ENCODE data around the gene GCNT4. TPM values are rescaled to one million over a fixed set of nuclear protein-coding genes. Genes with fewer than 3 reads are reported as not detected.
"Not testable (repeated sequence)": the region's sequence is repeated elsewhere in the genome, so short reads cannot be mapped to it uniquely, and the experiment has no call there.

Gene GCNT4
- total and polyA plus RNA-seq, 10 donors = 0.37 to 3.8 (median 2.1) TPM

- 72 to 86% (median 82%) methylated on average over 1 of the region's 1 CpG for WGBS, 5 donors
- Histone ChIP-seq H3K36me3 (no peaks in the 10 kb centered on the region), H3K27me3 (replicated peaks in 1 of 7) (no peaks in the 10 kb centered on the region), H3K4me1 (no peaks in the 10 kb centered on the region), H3K27ac (no peak overlapping the region), H3K9me3 (no peaks in the 10 kb centered on the region), H3K4me3 (no peak overlapping the region)
- DNase-seq = no peak
- intact Hi-C loops (cut with DNase I; ENCODE audit: low total_unique reads) = no loop called here
- TF ChIP-seq POLR2AphosphoS5 (IDR thresholded peaks at IDR 0.05) = no peak
- no peak for TF ChIP-seq CTCF (IDR thresholded peaks at IDR 0.05 in 8 of 11, conservative IDR thresholded peaks at IDR 0.05 in 3 of 11)
- TF ChIP-seq POLR2A (IDR thresholded peaks at IDR 0.05) = no peak
These were observed 36.8 kb upstream of the GCNT4 start for GRCh38 chr5:75089137-75089536.

GRCh38 chr5:75088648-75089047, 36.3 kb upstream of the GCNT4 start:
- DNase-seq = no peak
- no peak for TF ChIP-seq POLR2AphosphoS5 (IDR thresholded peaks at IDR 0.05)
- 77 to 95% (median 86%) methylated on average over 3 of the region's 3 CpGs for WGBS, 5 donors
- Histone ChIP-seq H3K27me3 (replicated peaks in 1 of 7) (no peaks in the 10 kb centered on the region), H3K9me3 (no peaks in the 10 kb centered on the region), H3K4me3 (no peak overlapping the region), H3K27ac (no peak overlapping the region), H3K4me1 (no peaks in the 10 kb centered on the region), H3K36me3 (no peaks in the 10 kb centered on the region)
- intact Hi-C loops (cut with DNase I; ENCODE audit: low total_unique reads) = no loop called here

DNA sequence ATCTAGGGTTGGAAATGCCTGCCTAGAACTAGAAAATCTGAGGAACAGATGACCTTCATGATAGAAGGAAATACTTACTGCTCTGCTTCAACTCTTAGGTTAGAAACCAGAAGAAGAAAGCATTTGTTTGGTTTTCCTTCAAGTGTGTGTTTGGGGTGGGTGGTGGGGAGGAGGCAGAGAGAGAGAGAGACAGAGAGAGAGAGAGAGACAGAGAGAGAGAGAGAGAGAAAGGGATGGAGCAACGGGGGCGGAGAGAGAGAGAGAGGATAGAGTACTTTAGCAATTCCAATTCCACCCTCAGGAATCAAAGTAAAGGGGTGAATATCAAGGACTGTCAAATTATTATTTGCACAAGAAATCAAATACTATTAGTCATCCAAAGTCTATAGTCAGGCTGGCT, 29.2 kb upstream of the GCNT4 start:
- H3K27ac ChIP-seq = no peak overlapping the region
- TF ChIP-seq POLR2AphosphoS5 (IDR thresholded peaks at IDR 0.05) (no peak), POLR2A (IDR thresholded peaks at IDR 0.05) (no peak), CTCF (IDR thresholded peaks at IDR 0.05 in 8 of 11, conservative IDR thresholded peaks at IDR 0.05 in 3 of 11) (no peak)
- H3K4me3 ChIP-seq = no peak overlapping the region
- no peaks in the 10 kb centered on the region for H3K4me1 ChIP-seq
- no peak for DNase-seq
- H3K36me3 ChIP-seq = no peaks in the 10 kb centered on the region
- no peaks in the 10 kb centered on the region for H3K9me3 ChIP-seq
- intact Hi-C loops (cut with DNase I; ENCODE audit: low total_unique reads) = no loop called here
- WGBS, 5 donors = 83 to 94% (median 90%) methylated on average over 2 of the region's 2 CpGs
- no peaks in the 10 kb centered on the region for H3K27me3 ChIP-seq (replicated peaks in 1 of 7)

DNA sequence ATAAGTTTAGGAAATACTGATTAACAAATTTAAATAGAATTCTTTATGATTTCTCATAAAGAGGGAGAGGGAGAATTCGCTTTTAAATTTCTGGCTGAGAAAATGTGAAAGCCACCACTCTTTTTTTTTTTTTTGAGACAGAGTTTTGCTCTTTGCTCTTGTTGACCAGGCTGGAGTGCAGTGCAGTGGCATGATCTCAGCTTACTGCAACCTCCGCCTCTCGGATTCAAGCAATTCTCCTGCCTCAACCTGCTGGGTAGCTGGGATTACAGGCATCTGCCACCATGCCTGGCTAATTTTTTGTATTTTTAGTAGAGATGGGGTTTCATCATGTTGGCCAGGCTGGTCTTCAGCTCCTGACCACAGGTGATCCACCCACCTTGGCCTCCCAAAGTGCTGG, 27.0 kb upstream of the GCNT4 start:
- H3K4me1 ChIP-seq; H3K9me3 ChIP-seq; H3K4me3 ChIP-seq; DNase-seq; H3K36me3 ChIP-seq; intact Hi-C loops (cut with DNase I; ENCODE audit: low total_unique reads); H3K27ac ChIP-seq; H3K27me3 ChIP-seq (replicated peaks in 1 of 7): not testable (repeated sequence)
- 90 to 95% (median 92%) methylated on average over 3 of the region's 3 CpGs for WGBS, 5 donors

DNA sequence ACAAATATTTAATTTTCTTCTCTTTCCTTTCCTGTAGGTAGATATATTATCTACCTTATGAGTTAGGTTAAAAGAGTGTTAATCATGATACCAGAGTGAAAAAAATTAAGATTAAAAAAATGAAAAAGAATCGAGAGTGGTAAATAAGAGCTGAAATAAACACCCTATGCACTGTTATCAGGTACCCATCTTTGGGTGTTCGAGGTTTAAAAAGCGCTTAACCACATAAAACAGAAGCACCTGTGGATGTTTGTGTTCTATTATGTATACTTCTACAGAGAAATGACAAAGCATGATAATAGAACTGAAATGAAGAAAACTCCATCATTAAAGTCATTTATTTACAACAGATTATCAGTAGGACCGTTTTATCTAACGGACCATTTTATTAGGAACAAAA, 25.7 kb upstream of the GCNT4 start:
- 75 to 84% (median 82%) methylated on average over 5 of the region's 5 CpGs for WGBS, 5 donors
- H3K27me3 ChIP-seq (replicated peaks in 1 of 7) = no peaks in the 10 kb centered on the region
- H3K9me3 ChIP-seq = no peaks in the 10 kb centered on the region
- H3K4me3 ChIP-seq = no peak overlapping the region
- intact Hi-C loops (cut with DNase I; ENCODE audit: low total_unique reads) = no loop called here
- no peaks in the 10 kb centered on the region for H3K36me3 ChIP-seq
- DNase-seq = no peak
- H3K27ac ChIP-seq = no peak overlapping the region
- TF ChIP-seq POLR2A (IDR thresholded peaks at IDR 0.05) (no peak), CTCF (IDR thresholded peaks at IDR 0.05 in 8 of 11, conservative IDR thresholded peaks at IDR 0.05 in 3 of 11) (no peak), POLR2AphosphoS5 (IDR thresholded peaks at IDR 0.05) (no peak)
- H3K4me1 ChIP-seq = no peaks in the 10 kb centered on the region

Data from spleen (tissue), 11 donors.